GM19467 (cell line): ENCODE results near the gene SAMD8.
"Not testable (repeated sequence)": the region's sequence is repeated elsewhere in the genome, so short reads cannot be mapped to it uniquely, and the experiment has no call there.

Experiments used
- ATAC-seq: cut with Tn5 transposase; IDR thresholded peaks from one replicate; pipeline ENCODE4 v1.9.1; 2021; ENCODE audit warnings: mild to moderate bottlenecking, moderate library complexity; ENCODE audit not compliant: unreplicated experiment

Gene SAMD8

GRCh38 chr10:75191821-75192568, 80.5 kb downstream of the SAMD8 start:
- ATAC-seq: no peak

GRCh38 chr10:75194625-75195024, 83.2 kb downstream of the SAMD8 start:
- ATAC-seq: not testable (repeated sequence)

GRCh38 chr10:75195035-75195763, 83.7 kb downstream of the SAMD8 start:
- no peak for ATAC-seq

GRCh38 chr10:75197066-75197465, 85.6 kb downstream of the SAMD8 start:
- no peak for ATAC-seq

GRCh38 chr10:75197906-75198305, 86.5 kb downstream of the SAMD8 start:
- no peak for ATAC-seq

GRCh38 chr10:75199949-75200348, 88.5 kb downstream of the SAMD8 start:
- ATAC-seq: not testable (repeated sequence)

- no peak for ATAC-seq
Measured at GRCh38 chr10:75201793-75202307, 90.4 kb downstream of the SAMD8 start.

- ATAC-seq: no peak
Measured at GRCh38 chr10:75202321-75203045, 91.0 kb downstream of the SAMD8 start.

GRCh38 chr10:75203046-75203620, 91.7 kb downstream of the SAMD8 start:
- ATAC-seq: not testable (repeated sequence)

GRCh38 chr10:75203724-75204123, 92.3 kb downstream of the SAMD8 start:
- ATAC-seq: no peak

- ATAC-seq: no peak
Measured at GRCh38 chr10:75205908-75206307, 94.5 kb downstream of the SAMD8 start.

GRCh38 chr10:75206638-75207037, 95.2 kb downstream of the SAMD8 start:
- not testable (repeated sequence) for ATAC-seq

GRCh38 chr10:75207079-75207856, 95.8 kb downstream of the SAMD8 start:
- no peak for ATAC-seq

- no peak for ATAC-seq
Measured at GRCh38 chr10:75207857-75208144, 96.3 kb downstream of the SAMD8 start.

- ATAC-seq: no peak
Measured at GRCh38 chr10:75208181-75208580, 96.7 kb downstream of the SAMD8 start.

- no peak for ATAC-seq
Measured at GRCh38 chr10:75209086-75209920, 97.8 kb downstream of the SAMD8 start.

GRCh38 chr10:75209921-75210281, 98.4 kb downstream of the SAMD8 start:
- peak; percentile 41 for ATAC-seq

GRCh38 chr10:75210282-75211006, 99.0 kb downstream of the SAMD8 start, which contains the start of gene VDAC2:
Gene VDAC2 (plus strand): TSS chr10:75210796. CDS start chr10:75211159, 363 bp downstream.
- peak; percentile 71 for ATAC-seq
